Measurements from ENCODE around the gene SLC35F2. TPM values are rescaled to one million over a fixed set of nuclear protein-coding genes. Genes with fewer than 3 reads are reported as not detected.

The SLC35F2 gene
- polyA plus RNA-seq, 4 donors, result 10.3 to 21.5 (median 13.3) TPM

GRCh38 chr11:107752508-107752907 lies 106.1 kb downstream of the SLC35F2 start:
- Histone ChIP-seq H3K4me3 (ENCODE audit: low read depth in 1 of 3, low read length in 3 of 3) (no peak overlapping the region), H3K27ac (ENCODE audit: low read depth in 1 of 3, low read length in 2 of 3) (no peak overlapping the region), H3K9me3 (ENCODE audit: control insufficient read depth in 2 of 2, insufficient read depth in 1 of 2, low read depth in 1 of 2, low read length in 1 of 2) (peaks cover 0 to 2% of the 10 kb centered on the region in 2 donors), H3K4me1 (ENCODE audit: control insufficient read depth in 3 of 3, insufficient read depth in 2 of 3, low read depth in 1 of 3, low read length in 2 of 3) (no peaks in the 10 kb centered on the region), H3K27me3 (ENCODE audit: control insufficient read depth in 3 of 3, insufficient read depth in 3 of 3, low read length in 3 of 3) (peaks cover 0 to 5% (median 0%) of the 10 kb centered on the region in 3 donors), H3K36me3 (ENCODE audit: control insufficient read depth in 3 of 3, insufficient read depth in 2 of 3, low read depth in 1 of 3, low read length in 3 of 3) (no peaks in the 10 kb centered on the region)
- DNase-seq (no peak), FAIRE-seq (no peak)
- WGBS, 3 donors, result 71 to 74% (median 71%) methylated on average over 5 of the region's 5 CpGs

GRCh38 chr11:107751082-107751481 lies 107.5 kb downstream of the SLC35F2 start:
- Histone ChIP-seq H3K9me3 (ENCODE audit: control insufficient read depth in 2 of 2, insufficient read depth in 1 of 2, low read depth in 1 of 2, low read length in 1 of 2) (peaks cover 0 to 2% of the 10 kb centered on the region in 2 donors), H3K27me3 (ENCODE audit: control insufficient read depth in 3 of 3, insufficient read depth in 3 of 3, low read length in 3 of 3) (peaks cover 0 to 5% (median 0%) of the 10 kb centered on the region in 3 donors), H3K4me1 (ENCODE audit: control insufficient read depth in 3 of 3, insufficient read depth in 2 of 3, low read depth in 1 of 3, low read length in 2 of 3) (no peaks in the 10 kb centered on the region), H3K36me3 (ENCODE audit: control insufficient read depth in 3 of 3, insufficient read depth in 2 of 3, low read depth in 1 of 3, low read length in 3 of 3) (no peaks in the 10 kb centered on the region), H3K4me3 (ENCODE audit: low read depth in 1 of 3, low read length in 3 of 3) (no peak overlapping the region), H3K27ac (ENCODE audit: low read depth in 1 of 3, low read length in 2 of 3) (no peak overlapping the region)
- FAIRE-seq (no peak), DNase-seq (no peak)
- 79 to 89% (median 87%) methylated on average over 9 of the region's 9 CpGs for WGBS, 3 donors

GRCh38 chr11:107750313-107750712 lies 108.3 kb downstream of the SLC35F2 start:
- H3K27me3 ChIP-seq (ENCODE audit: control insufficient read depth in 3 of 3, insufficient read depth in 3 of 3, low read length in 3 of 3), result peaks cover 0 to 5% (median 0%) of the 10 kb centered on the region in 3 donors
- H3K9me3 ChIP-seq (ENCODE audit: control insufficient read depth in 2 of 2, insufficient read depth in 1 of 2, low read depth in 1 of 2, low read length in 1 of 2), result peaks cover 0 to 2% of the 10 kb centered on the region in 2 donors
- no peaks in the 10 kb centered on the region for H3K36me3 ChIP-seq (ENCODE audit: control insufficient read depth in 3 of 3, insufficient read depth in 2 of 3, low read depth in 1 of 3, low read length in 3 of 3)
- WGBS, 3 donors, result 86 to 91% (median 86%) methylated on average over 15 of the region's 15 CpGs
- DNase-seq, result no peak
- no peak overlapping the region for H3K27ac ChIP-seq (ENCODE audit: low read depth in 1 of 3, low read length in 2 of 3)
- no peak overlapping the region for H3K4me3 ChIP-seq (ENCODE audit: low read depth in 1 of 3, low read length in 3 of 3)
- H3K4me1 ChIP-seq (ENCODE audit: control insufficient read depth in 3 of 3, insufficient read depth in 2 of 3, low read depth in 1 of 3, low read length in 2 of 3), result no peaks in the 10 kb centered on the region
- no peak for FAIRE-seq

- H3K36me3 ChIP-seq (ENCODE audit: control insufficient read depth in 3 of 3, insufficient read depth in 2 of 3, low read depth in 1 of 3, low read length in 3 of 3), result no peaks in the 10 kb centered on the region
- no peak for FAIRE-seq
- H3K27ac ChIP-seq (ENCODE audit: low read depth in 1 of 3, low read length in 2 of 3), result no peak overlapping the region
- H3K9me3 ChIP-seq (ENCODE audit: control insufficient read depth in 2 of 2, insufficient read depth in 1 of 2, low read depth in 1 of 2, low read length in 1 of 2), result peaks cover 0 to 2% of the 10 kb centered on the region in 2 donors
- DNase-seq, result no peak
- WGBS, 3 donors, result 40 to 53% (median 41%) methylated on average over 2 of the region's 2 CpGs
- peaks cover 0 to 5% (median 0%) of the 10 kb centered on the region in 3 donors for H3K27me3 ChIP-seq (ENCODE audit: control insufficient read depth in 3 of 3, insufficient read depth in 3 of 3, low read length in 3 of 3)
- no peaks in the 10 kb centered on the region for H3K4me1 ChIP-seq (ENCODE audit: control insufficient read depth in 3 of 3, insufficient read depth in 2 of 3, low read depth in 1 of 3, low read length in 2 of 3)
- H3K4me3 ChIP-seq (ENCODE audit: low read depth in 1 of 3, low read length in 3 of 3), result no peak overlapping the region
Measured at GRCh38 chr11:107747622-107748021, 111.0 kb downstream of the SLC35F2 start.

DNA sequence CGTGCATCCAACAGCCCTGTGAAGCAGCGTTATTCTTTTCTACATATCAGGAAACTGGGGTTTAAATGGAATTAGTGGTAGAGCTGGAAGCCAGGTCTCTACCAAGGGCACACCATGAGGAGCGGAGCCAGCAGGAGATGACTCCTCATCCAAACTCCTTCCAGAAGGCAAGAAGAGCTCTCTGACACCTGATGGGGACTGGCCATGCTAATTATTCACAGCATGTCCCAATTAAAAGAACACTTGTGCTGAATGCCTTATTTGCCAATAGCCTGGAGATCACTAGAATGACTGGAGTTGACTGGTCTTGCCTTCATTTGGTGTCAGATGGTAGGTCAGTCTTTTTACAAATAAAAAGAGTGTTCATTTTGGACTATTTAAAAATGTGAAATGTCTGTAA lies 113.9 kb downstream of the SLC35F2 start:
- DNase-seq (no peak), FAIRE-seq (no peak)
- H3K27me3 ChIP-seq (ENCODE audit: control insufficient read depth in 3 of 3, insufficient read depth in 3 of 3, low read length in 3 of 3), result peaks cover 0 to 2% (median 2%) of the 10 kb centered on the region in 3 donors
- no peaks in the 10 kb centered on the region for H3K4me1 ChIP-seq (ENCODE audit: control insufficient read depth in 3 of 3, insufficient read depth in 2 of 3, low read depth in 1 of 3, low read length in 2 of 3)
- 72 to 83% (median 76%) methylated on average over 3 of the region's 3 CpGs for WGBS, 3 donors
- H3K9me3 ChIP-seq (ENCODE audit: control insufficient read depth in 2 of 2, insufficient read depth in 1 of 2, low read depth in 1 of 2, low read length in 1 of 2), result peaks cover 0 to 2% of the 10 kb centered on the region in 2 donors
- no peaks in the 10 kb centered on the region for H3K36me3 ChIP-seq (ENCODE audit: control insufficient read depth in 3 of 3, insufficient read depth in 2 of 3, low read depth in 1 of 3, low read length in 3 of 3)
- H3K27ac ChIP-seq (ENCODE audit: low read depth in 1 of 3, low read length in 2 of 3), result no peak overlapping the region
- no peak overlapping the region for H3K4me3 ChIP-seq (ENCODE audit: low read depth in 1 of 3, low read length in 3 of 3)

DNA sequence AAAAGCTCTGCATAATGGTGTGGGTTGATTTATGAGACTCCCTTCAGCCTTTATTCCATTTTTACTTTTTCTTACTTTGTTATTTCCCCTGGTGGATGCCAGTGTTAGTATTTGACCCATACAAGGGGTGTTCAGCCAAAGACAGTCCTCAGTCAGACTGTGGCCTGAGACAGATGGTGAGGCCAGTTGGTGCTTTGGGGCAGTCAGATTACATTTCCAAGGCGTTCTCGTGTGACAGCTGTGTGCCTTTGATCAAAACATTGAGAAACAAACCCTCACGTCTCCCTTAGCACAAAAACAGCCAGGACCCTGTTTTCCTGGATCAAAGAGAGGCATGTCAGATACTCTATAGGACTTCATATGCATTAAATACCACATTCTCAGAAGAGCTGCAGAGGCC lies 115.4 kb downstream of the SLC35F2 start:
- Histone ChIP-seq H3K4me1 (ENCODE audit: control insufficient read depth in 3 of 3, insufficient read depth in 2 of 3, low read depth in 1 of 3, low read length in 2 of 3) (no peaks in the 10 kb centered on the region), H3K27me3 (ENCODE audit: control insufficient read depth in 3 of 3, insufficient read depth in 3 of 3, low read length in 3 of 3) (peaks cover 0 to 2% (median 2%) of the 10 kb centered on the region in 3 donors), H3K4me3 (ENCODE audit: low read depth in 1 of 3, low read length in 3 of 3) (no peak overlapping the region), H3K9me3 (ENCODE audit: control insufficient read depth in 2 of 2, insufficient read depth in 1 of 2, low read depth in 1 of 2, low read length in 1 of 2) (peaks cover 0 to 2% of the 10 kb centered on the region in 2 donors), H3K36me3 (ENCODE audit: control insufficient read depth in 3 of 3, insufficient read depth in 2 of 3, low read depth in 1 of 3, low read length in 3 of 3) (no peaks in the 10 kb centered on the region), H3K27ac (ENCODE audit: low read depth in 1 of 3, low read length in 2 of 3) (no peak overlapping the region)
- 38 to 60% (median 59%) methylated on average over 3 of the region's 3 CpGs for WGBS, 3 donors
- DNase-seq, result no peak
- FAIRE-seq, result no peak

GRCh38 chr11:107741044-107741823 lies 117.4 kb downstream of the SLC35F2 start:
- no peaks in the 10 kb centered on the region for H3K36me3 ChIP-seq (ENCODE audit: control insufficient read depth in 3 of 3, insufficient read depth in 2 of 3, low read depth in 1 of 3, low read length in 3 of 3)
- peak; percentile 48 to 49 for DNase-seq
- H3K27ac ChIP-seq (ENCODE audit: low read depth in 1 of 3, low read length in 2 of 3), result no peak overlapping the region
- no peak for FAIRE-seq
- H3K9me3 ChIP-seq (ENCODE audit: control insufficient read depth in 2 of 2, insufficient read depth in 1 of 2, low read depth in 1 of 2, low read length in 1 of 2), result no peaks in the 10 kb centered on the region
- H3K4me1 ChIP-seq (ENCODE audit: control insufficient read depth in 3 of 3, insufficient read depth in 2 of 3, low read depth in 1 of 3, low read length in 2 of 3), result no peaks in the 10 kb centered on the region
- H3K27me3 ChIP-seq (ENCODE audit: control insufficient read depth in 3 of 3, insufficient read depth in 3 of 3, low read length in 3 of 3), result peaks cover 0 to 2% (median 0%) of the 10 kb centered on the region in 3 donors
- no peak overlapping the region for H3K4me3 ChIP-seq (ENCODE audit: low read depth in 1 of 3, low read length in 3 of 3)
- WGBS, 3 donors, result 36 to 44% (median 38%) methylated on average over 7 of the region's 7 CpGs
